Lung (tissue), 12 donors: ENCODE measurements around the gene DNAH14. TPM values are rescaled to one million over a fixed set of nuclear protein-coding genes. Genes with fewer than 3 reads are reported as not detected.

Experiments used
- ATAC-seq: fragments of 200-7000 bp; cut with Tn5 transposase; one replicate; pipeline ENCODE4 v1.9.1; 2020; ENCODE audit warnings: moderate number of reproducible peaks; ENCODE audit not compliant: insufficient read depth, low FRiP score
- DNase-seq, 3 donors: peaks; one replicate each; pipeline ENCODE4 v3.0.0-alpha.2; 2013 to 2017
- H3K27ac ChIP-seq, 2 donors: one replicate each; pipeline ENCODE4 v1.5.1; 2013; ENCODE audit warnings: mild to moderate bottlenecking in 2 of 2, moderate library complexity in 2 of 2, control low read depth in 1 of 2, inconsistent platforms in 1 of 2, low read depth in 1 of 2, low read length in 1 of 2
- H3K27me3 ChIP-seq, 3 donors: one replicate each; pipeline ENCODE4 v1.5.1; 2013; ENCODE audit warnings: low read length in 2 of 3; ENCODE audit not compliant: control insufficient read depth in 3 of 3, insufficient read depth in 3 of 3
- H3K36me3 ChIP-seq, 4 donors: one replicate each; pipeline ENCODE4 v1.5.1; 2013; ENCODE audit warnings: low read length in 4 of 4, mild to moderate bottlenecking in 1 of 4, moderate library complexity in 1 of 4; ENCODE audit not compliant: control insufficient read depth in 4 of 4, insufficient read depth in 4 of 4
- H3K4me1 ChIP-seq, 5 donors: one replicate each; pipeline ENCODE4 v1.5.1; 2013; ENCODE audit warnings: low read length in 5 of 5, mild to moderate bottlenecking in 2 of 5, moderate library complexity in 1 of 5; ENCODE audit not compliant: control insufficient read depth in 5 of 5, insufficient read depth in 5 of 5
- H3K4me3 ChIP-seq: one replicate; pipeline ENCODE4 v1.5.1; 2013; ENCODE audit warnings: mild to moderate bottlenecking, control low read depth, moderate library complexity
- H3K9ac ChIP-seq, 2 donors: one replicate each; pipeline ENCODE4 v1.5.1; 2013; ENCODE audit warnings: low read length in 2 of 2, control low read depth in 1 of 2; ENCODE audit not compliant: insufficient read depth in 1 of 2
- H3K9me3 ChIP-seq, 4 donors: one replicate each; pipeline ENCODE4 v1.5.1; 2013; ENCODE audit warnings: low read length in 3 of 4, mild to moderate bottlenecking in 1 of 4, moderate library complexity in 1 of 4; ENCODE audit not compliant: control insufficient read depth in 4 of 4, insufficient read depth in 3 of 4
- WGBS, 2 donors: extraction: QIAGEN DNeasy Blood & Tissue Kit; methylation state at CpG; one replicate each; pipeline ENCODE4 v1.1.7; 2013; 5-methylcytosine and 5-hydroxymethylcytosine counted together
- polyA plus RNA-seq, 2 donors: library from polyadenylated mRNA; stranded (reverse); fragments of 200-250 nt; gene quantifications; one replicate each; pipeline ENCODE4 v1.2.1, GENCODE V29; 2013
- total RNA-seq, 2 donors: library from RNA; depleted of rRNA in 1 of 2; stranded (reverse); fragments of >200 nt in 1 of 2; gene quantifications; one replicate each; pipeline ENCODE4 v1.2.1, GENCODE V29; 2014 to 2021
- TF ChIP-seq, protein P1 (sequence below): IDR thresholded peaks from 2 replicates; pipeline ENCODE4 v1.5.1; 2012; ENCODE audit warnings: mild to moderate bottlenecking; ENCODE audit errors: control extremely low read depth, extremely low read depth
- donor health status: control.
- donor health status: control.
- donor health status: Bipolar disorder and iron deficiency.
- donor health status: healthy.
- donor health status: DM: yes; HTN: yes; CAD: no.

Gene DNAH14
- total and polyA plus RNA-seq, 4 donors = 3.0 to 61.3 (median 7.9) TPM

DNA sequence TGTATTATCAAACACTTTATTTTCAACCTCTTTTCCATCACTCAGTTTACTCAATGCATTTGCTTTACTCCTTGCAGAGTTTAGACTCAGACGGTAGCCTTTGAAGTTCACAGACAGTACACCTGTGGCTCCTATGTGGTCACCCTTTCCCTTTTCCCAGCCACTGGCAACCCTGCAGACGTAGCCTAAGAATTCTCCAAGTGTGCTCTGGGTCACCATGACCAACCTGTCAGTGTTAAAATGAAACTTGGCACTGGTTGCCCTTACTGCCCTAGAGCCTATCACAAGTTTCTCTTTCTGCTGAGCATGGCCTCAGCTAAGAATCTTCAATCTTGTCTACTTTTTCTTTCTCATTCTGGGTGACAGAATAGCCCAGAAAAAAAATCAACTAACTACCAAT is 25.5 kb upstream of the DNAH14 start:
- WGBS, 2 donors = 56 to 85% methylated on average over 2 of the region's 2 CpGs
- Histone ChIP-seq H3K27me3 (no peaks in the 10 kb centered on the region), H3K4me1 (no peaks in the 10 kb centered on the region), H3K36me3 (no peaks in the 10 kb centered on the region), H3K4me3 (no peak overlapping the region), H3K9ac (no peak overlapping the region), H3K9me3 (peaks cover 0 to 2% (median 0%) of the 10 kb centered on the region in 4 donors), H3K27ac (no peak overlapping the region)
- ATAC-seq (no peak), DNase-seq (no peak)
- TF ChIP-seq, protein P1, sequence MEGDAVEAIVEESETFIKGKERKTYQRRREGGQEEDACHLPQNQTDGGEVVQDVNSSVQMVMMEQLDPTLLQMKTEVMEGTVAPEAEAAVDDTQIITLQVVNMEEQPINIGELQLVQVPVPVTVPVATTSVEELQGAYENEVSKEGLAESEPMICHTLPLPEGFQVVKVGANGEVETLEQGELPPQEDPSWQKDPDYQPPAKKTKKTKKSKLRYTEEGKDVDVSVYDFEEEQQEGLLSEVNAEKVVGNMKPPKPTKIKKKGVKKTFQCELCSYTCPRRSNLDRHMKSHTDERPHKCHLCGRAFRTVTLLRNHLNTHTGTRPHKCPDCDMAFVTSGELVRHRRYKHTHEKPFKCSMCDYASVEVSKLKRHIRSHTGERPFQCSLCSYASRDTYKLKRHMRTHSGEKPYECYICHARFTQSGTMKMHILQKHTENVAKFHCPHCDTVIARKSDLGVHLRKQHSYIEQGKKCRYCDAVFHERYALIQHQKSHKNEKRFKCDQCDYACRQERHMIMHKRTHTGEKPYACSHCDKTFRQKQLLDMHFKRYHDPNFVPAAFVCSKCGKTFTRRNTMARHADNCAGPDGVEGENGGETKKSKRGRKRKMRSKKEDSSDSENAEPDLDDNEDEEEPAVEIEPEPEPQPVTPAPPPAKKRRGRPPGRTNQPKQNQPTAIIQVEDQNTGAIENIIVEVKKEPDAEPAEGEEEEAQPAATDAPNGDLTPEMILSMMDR = no peak

DNA sequence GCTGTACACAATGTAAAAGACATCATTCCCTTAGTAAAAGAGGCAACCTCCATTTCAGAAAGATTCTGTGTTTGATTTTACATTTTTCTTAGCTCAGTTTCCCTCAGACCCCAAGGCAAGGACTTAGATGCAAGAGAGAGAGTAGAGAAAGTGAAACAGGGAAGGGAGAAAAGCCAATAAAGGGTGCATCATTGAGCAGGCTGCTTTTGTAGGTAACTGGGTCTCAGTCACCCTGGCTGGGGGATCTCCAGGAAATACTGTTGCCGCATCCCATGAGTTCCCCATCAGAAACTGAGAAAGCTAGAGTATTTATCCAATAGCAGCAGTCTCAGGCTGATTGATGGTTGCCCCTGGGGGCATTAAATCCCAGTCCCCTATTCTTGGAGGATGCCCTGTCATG is 23.1 kb upstream of the DNAH14 start:
- H3K9me3 ChIP-seq = peaks cover 0 to 8% (median 4%) of the 10 kb centered on the region in 4 donors
- H3K27ac ChIP-seq = no peak overlapping the region
- no peak overlapping the region for H3K9ac ChIP-seq
- no peak for ATAC-seq
- TF ChIP-seq, protein P1 = no peak
- no peaks in the 10 kb centered on the region for H3K36me3 ChIP-seq
- 93 to 100% methylated on average over 1 of the region's 1 CpG for WGBS, 2 donors
- no peaks in the 10 kb centered on the region for H3K4me1 ChIP-seq
- no peak for DNase-seq
- H3K4me3 ChIP-seq = no peak overlapping the region
- H3K27me3 ChIP-seq = no peaks in the 10 kb centered on the region

DNA sequence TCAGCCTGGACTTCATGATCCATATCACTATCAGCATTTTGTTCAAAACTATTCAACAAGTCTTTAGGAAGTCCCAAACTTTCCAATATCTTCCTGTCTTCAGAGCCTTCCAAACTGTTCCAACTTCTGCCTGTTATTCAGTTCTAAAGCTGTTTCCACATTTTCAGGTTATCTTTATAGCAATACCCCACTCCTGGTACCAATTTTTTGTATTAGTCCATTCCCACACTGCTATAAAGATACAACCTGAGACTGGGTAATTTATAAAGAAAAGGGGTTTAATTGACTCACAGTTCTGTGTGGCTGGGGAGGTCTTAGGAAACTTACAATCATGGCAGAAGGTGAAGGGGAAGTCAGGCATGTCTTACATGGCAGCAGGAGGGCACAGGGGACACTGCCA is 18.3 kb upstream of the DNAH14 start:
- Histone ChIP-seq H3K27ac (no peak overlapping the region), H3K36me3 (no peaks in the 10 kb centered on the region), H3K4me3 (no peak overlapping the region), H3K4me1 (no peaks in the 10 kb centered on the region), H3K9me3 (peaks cover 0 to 17% (median 6%) of the 10 kb centered on the region in 4 donors), H3K9ac (no peak overlapping the region), H3K27me3 (no peaks in the 10 kb centered on the region)
- TF ChIP-seq, protein P1 = no peak
- ATAC-seq (no peak), DNase-seq (no peak)

- Histone ChIP-seq H3K4me1 (no peaks in the 10 kb centered on the region), H3K4me3 (no peak overlapping the region), H3K27ac (no peak overlapping the region), H3K36me3 (no peaks in the 10 kb centered on the region), H3K9ac (no peak overlapping the region), H3K9me3 (peaks cover 0 to 17% (median 6%) of the 10 kb centered on the region in 4 donors), H3K27me3 (no peaks in the 10 kb centered on the region)
- no peak for ATAC-seq
- TF ChIP-seq, protein P1 = no peak
- 91 to 94% methylated on average over 1 of the region's 1 CpG for WGBS, 2 donors
- DNase-seq = peak in 1 of 3 donors; percentile 11
Measured at GRCh38 chr1:224914292-224914900, 15.1 kb upstream of the DNAH14 start.
